Activated CD8-positive, alpha-beta memory T cell treated with anti-CD3 and anti-CD28 coated beads, Interleukin-2, amount 50 U/mL, for 1 hour (primary cell): ENCODE data around the gene LELP1.
"Not testable (repeated sequence)": the region's sequence is repeated elsewhere in the genome, so short reads cannot be mapped to it uniquely, and the experiment has no call there.

ENCODE experiments used
- DNase-seq: peaks from one replicate; pipeline ENCODE4 v3.0.0-alpha.2; 2020; ENCODE audit errors: extremely low read depth

Gene LELP1

GRCh38 chr1:153203130-153203529, at the start of gene LELP1:
Gene LELP1, plus strand, starts transcription at chr1:153203430. Its CDS starts 1,278 bp downstream, at chr1:153204708.
- DNase-seq, result no peak

GRCh38 chr1:153155541-153155940, 47.7 kb upstream of the LELP1 start:
- no peak for DNase-seq

GRCh38 chr1:153168686-153169085, 34.5 kb upstream of the LELP1 start:
- DNase-seq, result no peak

GRCh38 chr1:153174624-153175023, 28.6 kb upstream of the LELP1 start:
- DNase-seq, result no peak

GRCh38 chr1:153178922-153179321, 24.3 kb upstream of the LELP1 start:
- no peak for DNase-seq

GRCh38 chr1:153180556-153180955, 22.7 kb upstream of the LELP1 start:
- DNase-seq, result no peak

GRCh38 chr1:153188301-153188700, 14.9 kb upstream of the LELP1 start:
- not testable (repeated sequence) for DNase-seq

GRCh38 chr1:153190373-153190772, 12.9 kb upstream of the LELP1 start:
- no peak for DNase-seq

- no peak for DNase-seq
Observed at GRCh38 chr1:153192697-153193096, 10.5 kb upstream of the LELP1 start.

- DNase-seq, result no peak
Observed at GRCh38 chr1:153194331-153195050, 8.7 kb upstream of the LELP1 start.

GRCh38 chr1:153195216-153195615, 8.0 kb upstream of the LELP1 start:
- no peak for DNase-seq

- no peak for DNase-seq
Observed at GRCh38 chr1:153202006-153202405, 1.2 kb upstream of the LELP1 start.

- DNase-seq, result no peak
Observed at GRCh38 chr1:153206631-153207030, 3.4 kb downstream of the LELP1 start.

- DNase-seq, result no peak
Observed at GRCh38 chr1:153210206-153210605, 7.0 kb downstream of the LELP1 start.

GRCh38 chr1:153212201-153212600, 9.0 kb downstream of the LELP1 start:
- DNase-seq, result no peak

GRCh38 chr1:153213519-153213918, 10.3 kb downstream of the LELP1 start:
- DNase-seq, result no peak

- no peak for DNase-seq
Observed at GRCh38 chr1:153217212-153217611, 14.0 kb downstream of the LELP1 start, which contains the start of gene PRR9. Gene PRR9, plus strand, starts transcription at chr1:153217584. Its CDS starts 561 bp downstream, at chr1:153218145.

GRCh38 chr1:153217744-153218416, 14.7 kb downstream of the LELP1 start:
- DNase-seq, result no peak

- DNase-seq, result no peak
Observed at GRCh38 chr1:153220606-153221303, 17.5 kb downstream of the LELP1 start.

- not testable (repeated sequence) for DNase-seq
Observed at GRCh38 chr1:153223040-153223891, 20.0 kb downstream of the LELP1 start.

- DNase-seq, result no peak
Observed at GRCh38 chr1:153227810-153228209, 24.6 kb downstream of the LELP1 start.

- DNase-seq, result no peak
Observed at GRCh38 chr1:153228491-153228890, 25.3 kb downstream of the LELP1 start.
